ENCODE results near the gene KSR1. TPM values are rescaled to one million over a fixed set of nuclear protein-coding genes. Genes with fewer than 3 reads are reported as not detected.

KSR1 gene
- total RNA-seq, 1 experiment from 2014 or later, result 21.7 TPM

GRCh38 chr17:27621536-27621935 lies 165.3 kb downstream of the KSR1 start:
- no peaks in the 10 kb centered on the region for H3K27me3 ChIP-seq (ENCODE audit: control insufficient read depth, insufficient read depth, low read length)
- intact Hi-C loops (cut with micrococcal nuclease; ENCODE audit: unreplicated experiment) (no loop called here), in situ Hi-C loops (cut with HindIII; ENCODE audit: low pct_unique_long_range_greater_than_20kb, low sequenced_read_pairs) (no loop called here)
- no peak overlapping the region for H3K27ac ChIP-seq (ENCODE audit: low read length)
- no peak overlapping the region for H3K4me3 ChIP-seq (ENCODE audit: low read depth in 2 of 2, low read length in 2 of 2)
- TF ChIP-seq SIN3A (IDR thresholded peaks at IDR 0.05; ENCODE audit: borderline replicate concordance, insufficient read depth, low read depth, low read length) (no peak), CTCF (IDR thresholded peaks at IDR 0.05) (no peak), TCF7L2 (IDR thresholded peaks at IDR 0.05; ENCODE audit: low read depth, low read length) (no peak), REST (IDR thresholded peaks at IDR 0.05; ENCODE audit: insufficient read depth in 1 of 2, low read depth in 2 of 2, low read length in 1 of 2) (no peak), POLR2AphosphoS5 (IDR thresholded peaks at IDR 0.05; ENCODE audit: low read depth, low read length) (no peak)
- no TSS peak for BruUV-seq (replicated peaks)
- ChIA-PET POLR2A (no interaction called here), CTCF (interaction anchor here (0.6 kb wide), 1 partner anchor 31 kb away, joined by 3 read pairs; no protein-coding TSS in a partner anchor)
- no peak for ATAC-seq
- DNase-seq (ENCODE audit: low read depth, low spot score), result no peak
- H3K9me3 ChIP-seq (ENCODE audit: control insufficient read depth, insufficient read depth, low read depth, low read length), result no peaks in the 10 kb centered on the region
- no peaks in the 10 kb centered on the region for H3K36me3 ChIP-seq (ENCODE audit: control insufficient read depth, insufficient read depth, low read length)
- no peaks in the 10 kb centered on the region for H3K4me1 ChIP-seq (ENCODE audit: control insufficient read depth, insufficient read depth, low read length)

- CTCF ChIA-PET, result interaction anchor here (0.6 kb wide), 1 partner anchor 31 kb away, joined by 3 read pairs; no protein-coding TSS in a partner anchor
These were observed 165.8 kb downstream of the KSR1 start for GRCh38 chr17:27621942-27622559.

More at GRCh38 chr17:27621942-27622559, 165.8 kb downstream of the KSR1 start:
- H3K9me3 ChIP-seq (ENCODE audit: control insufficient read depth, insufficient read depth, low read depth, low read length), result no peaks in the 10 kb centered on the region
- no peak for DNase-seq (ENCODE audit: low read depth, low spot score)
- no peaks in the 10 kb centered on the region for H3K4me1 ChIP-seq (ENCODE audit: control insufficient read depth, insufficient read depth, low read length)
- H3K27me3 ChIP-seq (ENCODE audit: control insufficient read depth, insufficient read depth, low read length), result no peaks in the 10 kb centered on the region
- POLR2A ChIA-PET, result no interaction called here
- BruUV-seq (replicated peaks), result no TSS peak
- in situ Hi-C loops (cut with HindIII; ENCODE audit: low pct_unique_long_range_greater_than_20kb, low sequenced_read_pairs), result no loop called here
- intact Hi-C loops (cut with micrococcal nuclease; ENCODE audit: unreplicated experiment), result no loop called here
- H3K36me3 ChIP-seq (ENCODE audit: control insufficient read depth, insufficient read depth, low read length), result no peaks in the 10 kb centered on the region
- H3K4me3 ChIP-seq (ENCODE audit: low read depth in 2 of 2, low read length in 2 of 2), result no peak overlapping the region
- TF ChIP-seq TCF7L2 (IDR thresholded peaks at IDR 0.05; ENCODE audit: low read depth, low read length) (no peak), SIN3A (IDR thresholded peaks at IDR 0.05; ENCODE audit: borderline replicate concordance, insufficient read depth, low read depth, low read length) (no peak), CTCF (IDR thresholded peaks at IDR 0.05) (no peak), POLR2AphosphoS5 (IDR thresholded peaks at IDR 0.05; ENCODE audit: low read depth, low read length) (no peak), REST (IDR thresholded peaks at IDR 0.05; ENCODE audit: insufficient read depth in 1 of 2, low read depth in 2 of 2, low read length in 1 of 2) (no peak)
- H3K27ac ChIP-seq (ENCODE audit: low read length), result no peak overlapping the region
- no peak for ATAC-seq

Measured in Panc1 (cell line).